NCI-H226 (cell line): ENCODE data around the gene TLL2.

ENCODE experiments used
- DNase-seq: peaks from one replicate; pipeline ENCODE4 v3.0.0-alpha.2; 2015

TLL2 gene

DNA sequence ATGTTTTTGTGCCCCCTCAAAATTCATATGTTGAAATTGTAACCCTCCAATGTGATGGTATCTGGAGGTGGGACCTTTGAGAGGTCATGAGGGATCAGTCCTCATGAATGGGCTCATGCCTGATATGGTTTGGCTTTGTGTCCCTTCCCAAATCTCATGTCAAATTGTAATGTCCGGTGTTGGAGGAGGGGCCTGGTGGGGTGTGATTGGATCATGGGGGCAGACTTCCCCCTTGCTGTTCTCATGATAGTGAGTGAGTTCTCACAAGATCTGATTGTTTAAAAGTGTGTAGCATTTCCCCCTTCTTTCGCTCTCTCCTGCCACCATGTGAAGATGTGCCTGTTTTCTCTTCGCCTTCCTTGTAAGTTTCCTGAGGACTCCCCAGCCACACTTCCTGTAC lies 53.4 kb downstream of the TLL2 start:
- no peak for DNase-seq

GRCh38 chr10:96457341-96457740 lies 56.4 kb downstream of the TLL2 start:
- DNase-seq: no peak

GRCh38 chr10:96456296-96456840 lies 57.4 kb downstream of the TLL2 start:
- DNase-seq: no peak

GRCh38 chr10:96453856-96454583 lies 59.7 kb downstream of the TLL2 start:
- no peak for DNase-seq

- no peak for DNase-seq
Measured at GRCh38 chr10:96452494-96453153, 61.1 kb downstream of the TLL2 start.

- no peak for DNase-seq
Measured at GRCh38 chr10:96450529-96451207, 63.1 kb downstream of the TLL2 start.

- no peak for DNase-seq
Measured at GRCh38 chr10:96448558-96448957, 65.2 kb downstream of the TLL2 start.

- DNase-seq: no peak
Measured at GRCh38 chr10:96448021-96448457, 65.7 kb downstream of the TLL2 start.

DNA sequence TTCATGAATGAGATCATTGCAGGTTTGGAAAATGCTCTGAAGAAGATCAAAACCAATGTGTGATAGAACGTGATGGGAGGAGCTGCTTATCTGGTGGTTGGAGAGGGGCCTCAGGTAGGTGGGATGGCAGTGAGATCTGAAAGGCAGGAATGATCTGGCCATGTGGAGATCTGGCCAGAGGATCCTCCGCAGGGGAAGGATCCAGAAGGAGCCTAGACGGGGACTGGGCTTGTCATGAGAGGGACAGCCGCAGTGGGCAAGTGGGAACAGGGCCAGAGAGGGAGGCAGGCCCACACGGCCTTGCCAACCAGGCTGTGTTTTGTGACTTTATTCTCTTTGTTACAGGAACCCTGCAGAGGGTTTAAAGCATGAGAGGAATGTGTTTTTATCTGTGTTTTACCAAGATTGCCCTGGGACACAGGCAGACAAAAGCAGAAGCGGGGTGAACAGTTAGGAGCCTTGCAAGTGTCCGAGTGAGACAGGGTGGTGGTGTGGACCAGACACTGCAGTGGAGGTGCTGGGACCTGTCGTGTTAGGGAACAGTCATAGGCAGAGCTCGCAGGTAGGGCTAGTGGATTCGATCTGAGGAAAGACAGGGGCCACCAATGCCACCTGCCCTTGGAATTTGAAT lies 66.6 kb downstream of the TLL2 start:
- DNase-seq: no peak

DNA sequence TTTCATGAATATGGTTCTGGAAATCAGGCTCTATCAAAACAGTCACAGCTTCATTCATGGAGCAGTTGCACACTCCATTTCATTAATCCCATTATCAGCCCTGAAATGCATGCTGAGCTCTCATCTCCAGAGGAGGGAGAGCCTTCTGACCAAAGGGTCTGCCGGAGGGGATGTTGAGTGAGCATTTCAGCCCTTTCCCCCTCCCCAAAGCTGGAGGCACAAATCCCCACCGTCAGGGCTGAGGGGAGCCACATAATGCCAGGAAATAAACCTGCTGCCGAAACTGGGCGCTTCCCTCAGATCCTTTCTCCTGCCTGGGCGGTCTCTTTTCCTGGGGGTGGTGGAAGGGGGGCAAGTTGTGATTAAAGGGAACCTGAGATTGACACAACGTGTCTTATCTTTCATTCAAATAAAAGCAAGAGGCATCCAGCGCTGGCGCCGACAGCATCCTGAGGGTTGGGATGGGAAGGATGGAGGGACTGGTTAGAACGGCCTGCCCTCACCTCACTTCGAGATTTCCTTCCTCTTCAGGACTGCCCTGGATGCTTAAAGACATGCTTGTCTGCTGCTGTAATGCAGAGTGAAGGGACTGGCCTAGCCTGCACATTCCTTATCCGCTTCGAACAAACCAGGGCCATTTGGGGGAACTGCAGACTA lies 71.6 kb downstream of the TLL2 start:
- DNase-seq: no peak

DNA sequence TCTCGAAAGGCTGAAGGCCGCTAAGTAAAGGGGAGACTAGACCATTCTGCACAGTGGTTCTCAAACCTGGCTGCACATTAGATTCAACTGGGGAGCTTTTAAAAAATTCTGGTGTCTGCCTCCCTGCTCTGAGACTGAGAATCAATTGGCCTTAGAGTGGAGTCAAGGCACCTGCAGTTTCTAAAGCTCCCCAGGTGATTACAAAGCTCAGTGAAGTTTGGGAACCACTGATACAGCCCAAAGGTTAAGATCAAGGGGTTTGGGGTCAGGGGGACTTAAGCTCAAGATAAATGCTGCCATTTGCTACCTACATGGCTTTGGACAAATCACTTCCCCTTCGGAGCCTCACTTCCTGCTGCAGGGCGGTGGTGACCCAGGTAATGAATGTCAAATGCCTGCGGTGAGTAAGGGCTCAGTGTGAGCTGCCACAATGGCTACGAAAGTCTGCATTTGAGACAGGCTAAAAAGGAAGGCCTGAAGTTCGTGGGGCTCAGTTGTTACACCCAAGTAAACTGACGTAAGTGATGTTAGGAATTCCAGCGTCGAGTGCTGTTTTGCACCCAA lies 72.3 kb downstream of the TLL2 start:
- DNase-seq: no peak

DNA sequence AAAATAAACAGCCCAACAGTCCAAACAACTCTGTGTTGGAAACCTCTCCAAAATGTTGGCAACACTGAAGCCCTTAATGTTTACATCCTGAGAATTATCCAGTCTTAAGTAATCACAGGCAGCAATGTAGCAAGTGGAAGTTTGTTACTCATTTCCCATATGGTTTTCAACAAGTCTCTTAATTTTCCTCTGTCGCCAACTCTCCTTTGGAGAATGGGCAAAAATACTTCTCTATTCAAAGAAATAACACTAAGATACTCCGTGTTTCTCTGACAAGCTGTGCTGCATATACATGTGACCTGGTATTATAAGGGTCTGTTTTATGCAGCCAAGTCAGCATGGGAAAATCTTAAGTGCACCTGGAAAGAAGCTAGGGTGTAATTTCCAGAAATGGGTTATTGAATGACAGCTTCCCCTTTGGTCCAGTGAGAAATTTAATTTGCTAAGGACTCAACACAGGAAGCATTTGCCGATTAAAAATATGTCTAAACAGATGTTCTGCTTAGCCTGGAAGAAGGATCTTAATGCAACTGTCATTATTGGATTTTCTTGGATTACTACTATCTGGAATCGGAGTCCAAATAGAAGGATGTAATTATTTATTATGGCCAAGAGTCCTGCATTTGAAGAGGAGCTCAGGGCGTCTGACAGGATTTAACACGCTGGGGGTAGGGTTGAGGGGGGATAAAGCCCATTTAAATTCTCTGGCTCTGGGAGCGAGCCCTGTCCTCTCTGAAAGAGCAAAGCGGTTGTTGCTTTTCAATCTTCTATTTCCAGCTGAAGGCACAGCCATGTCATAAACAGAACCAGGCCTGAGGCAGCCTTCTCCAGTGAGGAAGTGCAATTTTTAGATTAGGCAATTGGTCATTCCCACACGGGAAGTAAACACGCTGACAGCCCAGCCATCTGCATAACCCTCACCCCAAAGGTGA lies 73.1 kb downstream of the TLL2 start:
- no peak for DNase-seq

- DNase-seq: no peak
Measured at GRCh38 chr10:96439725-96440124, 74.0 kb downstream of the TLL2 start.

DNA sequence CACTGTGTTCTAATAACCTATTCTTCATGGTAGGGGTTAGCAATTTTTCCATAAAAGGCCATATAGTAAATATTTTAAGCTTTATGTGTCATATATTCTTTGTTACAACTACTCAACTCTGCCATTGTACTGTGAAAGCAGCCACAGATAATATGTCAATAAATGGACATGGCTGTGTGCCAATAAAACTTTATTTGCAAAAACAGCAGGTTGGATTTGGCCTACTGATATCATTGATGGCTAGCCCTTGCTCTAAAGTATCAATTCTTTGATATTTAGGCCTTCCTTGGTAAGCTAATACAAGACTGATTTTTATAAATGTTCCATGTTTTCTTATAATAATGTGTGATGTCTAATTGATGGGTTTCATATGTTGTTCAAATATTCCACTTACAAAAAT lies 77.7 kb downstream of the TLL2 start:
- no peak for DNase-seq

DNA sequence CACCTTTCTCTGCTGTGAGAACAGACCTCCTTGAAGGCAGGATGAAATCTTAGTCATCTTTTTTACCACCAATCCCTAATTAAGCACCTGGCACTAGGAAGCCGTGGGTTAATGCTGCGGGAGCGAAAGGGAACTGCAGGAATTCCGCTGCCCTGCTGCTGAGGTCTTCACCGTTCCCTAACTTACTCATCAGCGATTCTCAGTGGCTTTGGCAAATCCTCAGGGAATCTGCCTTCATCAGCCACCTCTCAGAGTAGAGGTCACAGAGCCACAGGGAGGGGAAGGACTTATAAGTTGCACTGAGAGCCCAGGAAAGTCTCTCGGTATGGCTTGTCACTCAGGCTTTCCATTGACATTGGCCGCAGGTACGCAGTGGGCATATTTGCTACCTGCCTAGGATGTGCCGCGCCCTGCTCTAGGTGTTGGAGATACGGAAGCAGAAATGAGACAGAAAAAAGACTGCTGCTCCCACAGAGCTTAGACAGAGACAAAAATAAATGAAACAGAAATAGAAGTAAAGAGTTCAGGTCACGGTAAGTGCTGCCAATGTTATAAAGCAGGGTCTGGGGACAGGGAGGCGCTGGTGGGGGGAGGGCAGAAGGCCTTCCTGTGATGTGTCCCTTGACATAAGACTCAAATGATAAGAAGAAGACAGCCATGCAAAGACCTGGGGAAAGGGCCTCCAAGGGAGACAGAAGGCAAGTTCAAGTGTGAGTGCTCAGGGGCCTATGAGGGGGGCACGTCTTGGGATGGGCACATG lies 82.3 kb downstream of the TLL2 start:
- DNase-seq: no peak

- DNase-seq: no peak
Measured at GRCh38 chr10:96427291-96427690, 86.4 kb downstream of the TLL2 start.

DNA sequence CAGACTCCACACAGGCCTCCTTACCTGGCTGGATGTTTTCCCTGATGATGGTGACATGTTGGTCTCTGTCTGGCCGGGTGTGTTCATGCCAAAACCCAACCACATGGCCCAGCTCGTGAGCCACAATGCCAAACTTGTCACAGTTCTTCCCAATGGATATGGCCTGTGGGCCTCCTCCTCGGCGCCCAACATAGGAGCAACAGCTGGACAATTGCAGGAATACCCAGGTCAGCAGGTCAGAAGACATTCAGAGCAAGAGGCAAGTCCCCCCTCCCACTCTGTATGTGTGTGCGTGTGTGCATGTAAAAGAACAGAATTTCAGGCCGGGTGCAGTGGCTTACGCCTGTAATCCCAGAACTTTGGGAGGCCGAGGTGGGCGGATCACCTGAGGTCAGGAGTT lies 91.2 kb downstream of the TLL2 start:
- DNase-seq: no peak

- DNase-seq: no peak
Measured at GRCh38 chr10:96421995-96422394, 91.7 kb downstream of the TLL2 start.

DNA sequence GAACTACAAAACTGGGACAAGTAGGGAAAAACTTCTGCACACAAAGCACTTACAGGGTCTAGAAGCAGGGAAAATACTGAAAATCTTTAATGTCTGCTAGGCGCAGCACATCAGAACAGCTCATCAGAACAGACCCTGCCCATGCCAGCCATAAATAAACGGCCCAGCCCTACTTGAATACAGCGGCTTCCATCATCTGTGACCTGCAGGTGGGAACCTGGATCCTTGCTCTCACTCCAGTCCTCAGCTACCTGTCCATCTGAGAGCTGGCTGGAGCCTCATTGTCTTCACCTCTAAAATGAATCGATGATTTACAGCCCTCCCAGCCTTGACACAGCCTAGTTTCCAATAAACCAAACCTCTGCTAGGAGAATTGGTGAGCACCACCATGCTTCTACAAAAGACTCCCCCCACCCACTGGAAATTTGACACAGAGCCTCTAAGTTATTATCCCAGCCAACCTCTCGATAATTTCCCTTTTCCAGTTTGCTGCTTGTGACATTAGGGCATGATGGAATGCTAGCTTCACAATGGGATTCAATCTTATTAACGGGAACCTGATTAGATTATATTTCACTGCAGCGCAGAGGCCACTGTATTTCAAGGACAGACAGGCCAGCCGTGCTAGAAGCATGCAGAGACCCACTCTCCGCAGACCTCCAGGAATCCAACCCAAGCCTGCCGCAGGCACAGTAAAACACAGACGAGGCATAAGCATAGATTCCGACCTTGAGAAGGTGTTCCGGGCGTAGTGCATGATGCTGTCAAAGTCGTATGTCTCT lies 93.3 kb downstream of the TLL2 start:
- no peak for DNase-seq

GRCh38 chr10:96419351-96419750 lies 94.4 kb downstream of the TLL2 start:
- no peak for DNase-seq
